HCT116 (cell line): ENCODE measurements around the gene FAM131B.
"Not testable (repeated sequence)": the region's sequence is repeated elsewhere in the genome, so short reads cannot be mapped to it uniquely, and the experiment has no call there.

ENCODE experiments used
- CTCF ChIP-seq, 3 experiments: fragments of 200-600 bp in 1 of 3; sonication (generic) in 1 of 3; IDR thresholded peaks in 2 of 3; conservative IDR thresholded peaks in 1 of 3; 2 replicates each; pipeline ENCODE4 v1.5.1; 2012 to 2017; ENCODE audit warnings: low read depth in 2 of 3, low read length in 2 of 3, antibody characterized with exemption in 1 of 3, borderline replicate concordance in 1 of 3, control low read depth in 1 of 3, mild to moderate bottlenecking in 1 of 3, mixed read lengths in 1 of 3, mixed run types in 1 of 3, moderate library complexity in 1 of 3; ENCODE audit not compliant: insufficient read depth in 1 of 3
- EZH2 ChIP-seq: fragments of 200-600 bp; sonication (generic); IDR thresholded peaks from 2 replicates; pipeline ENCODE4 v1.6.1; 2017; ENCODE audit warnings: antibody characterized with exemption, mixed run types
- YY1 ChIP-seq: IDR thresholded peaks from 2 replicates; pipeline ENCODE4 v1.6.1; 2011; ENCODE audit warnings: low read length, low read depth, moderate library complexity, mild to moderate bottlenecking; ENCODE audit not compliant: insufficient replicate concordance; ENCODE audit errors: extremely low read depth

GRCh38 chr7:143392427-143392826 lies 29.9 kb upstream of the FAM131B start:
- not testable (repeated sequence) for TF ChIP-seq CTCF (IDR thresholded peaks at IDR 0.05 in 2 of 3, conservative IDR thresholded peaks at IDR 0.05 in 1 of 3; ENCODE audit: borderline replicate concordance in 1 of 3, insufficient read depth in 1 of 3, low read depth in 2 of 3, low read length in 2 of 3); YY1; EZH2
